Activated CD8-positive, alpha-beta memory T cell treated with anti-CD3 and anti-CD28 coated beads for 4 hours (primary cell): ENCODE results near the gene NT5E.

Source experiments
- DNase-seq, 2 donors: peaks; one replicate each; pipeline ENCODE4 v3.0.0-alpha.2; 2020; ENCODE audit warnings: low read depth in 2 of 2

NT5E gene

GRCh38 chr6:85460154-85460920 is 10.5 kb downstream of the NT5E start:
- DNase-seq, result no peak

GRCh38 chr6:85460921-85461797 is 11.3 kb downstream of the NT5E start:
- DNase-seq, result no peak

- no peak for DNase-seq
Measured at GRCh38 chr6:85461798-85462170, 11.9 kb downstream of the NT5E start.

DNA sequence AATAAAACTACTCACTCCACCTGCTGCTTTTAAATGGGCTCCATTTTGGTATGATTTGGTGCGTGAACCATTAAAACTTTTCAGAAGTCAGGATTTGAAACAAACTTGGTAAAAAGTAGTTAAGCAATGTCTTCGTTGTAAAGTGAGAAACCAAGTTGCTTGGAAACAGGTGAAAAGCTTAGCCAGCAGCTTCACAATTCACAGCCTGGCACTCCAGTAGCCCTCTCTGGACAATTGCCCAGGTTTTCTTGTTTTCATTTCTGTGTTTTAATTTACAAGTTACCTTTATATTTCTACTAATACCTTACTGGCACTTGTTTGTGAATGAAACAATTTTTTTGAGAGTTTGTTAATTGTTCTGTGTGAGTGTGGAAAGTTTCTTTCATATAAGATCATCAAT is 12.8 kb downstream of the NT5E start:
- no peak for DNase-seq

GRCh38 chr6:85463621-85464259 is 13.9 kb downstream of the NT5E start:
- DNase-seq, result no peak

DNA sequence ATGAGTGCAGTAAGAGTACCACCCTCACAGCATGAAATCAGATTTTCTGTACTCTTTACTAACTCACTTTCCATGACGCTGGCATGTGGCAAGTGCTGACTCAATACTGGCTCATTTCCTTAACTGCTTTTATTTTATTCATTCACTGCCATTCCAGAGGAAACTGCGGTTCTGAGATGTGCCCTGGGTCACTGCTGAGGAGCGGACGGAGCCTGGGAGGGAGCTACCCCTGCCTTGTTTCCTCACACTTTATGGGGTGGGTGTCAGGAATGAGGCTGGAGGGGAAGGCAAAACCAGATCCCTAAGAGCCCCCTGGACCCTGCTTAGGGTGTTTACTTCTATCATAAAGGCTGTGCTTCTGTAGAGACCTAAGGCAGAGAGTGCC is 14.4 kb downstream of the NT5E start:
- peak in 1 of 2 donors; percentile 30 for DNase-seq

GRCh38 chr6:85464722-85465150 is 14.9 kb downstream of the NT5E start:
- peak in 1 of 2 donors; percentile 22 for DNase-seq

DNA sequence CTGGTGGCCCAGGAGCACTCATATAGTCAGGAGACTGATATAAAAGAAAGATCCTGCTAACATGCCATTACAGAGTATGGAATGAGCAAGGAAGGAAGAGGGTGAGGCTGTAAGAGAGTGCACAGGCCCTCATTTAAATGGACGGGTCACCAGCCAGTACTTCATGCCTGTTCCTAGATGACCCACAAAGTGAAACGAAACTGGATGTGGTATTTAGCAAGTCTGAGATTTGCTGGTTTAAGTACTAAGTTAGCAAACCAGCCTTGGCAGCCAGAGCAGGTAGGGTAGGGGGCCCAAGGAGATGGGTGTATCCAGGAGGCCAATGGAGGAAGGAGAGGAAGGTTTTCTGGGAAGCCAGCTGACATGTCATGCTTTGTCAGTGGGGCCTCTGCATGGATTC is 15.9 kb downstream of the NT5E start:
- no peak for DNase-seq

DNA sequence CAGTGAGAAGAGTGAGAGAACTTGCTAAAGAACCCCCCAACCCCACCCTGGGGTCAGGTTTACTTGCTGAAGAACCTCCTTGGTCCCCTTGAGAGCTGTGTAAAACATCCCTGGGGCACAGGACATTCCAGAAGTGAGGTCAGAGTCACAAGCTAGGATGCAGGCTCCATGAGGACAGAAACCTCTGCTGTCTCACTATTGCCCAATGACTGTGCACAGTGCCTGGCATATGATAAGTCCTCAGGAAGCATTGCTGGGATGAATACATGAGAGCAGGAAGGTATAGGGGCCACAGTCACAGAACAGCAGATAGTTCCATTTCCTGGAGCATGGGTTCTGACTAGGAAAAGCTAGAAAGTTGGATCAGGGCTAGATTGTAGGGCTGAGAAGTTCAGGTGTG is 18.4 kb downstream of the NT5E start:
- no peak for DNase-seq

DNA sequence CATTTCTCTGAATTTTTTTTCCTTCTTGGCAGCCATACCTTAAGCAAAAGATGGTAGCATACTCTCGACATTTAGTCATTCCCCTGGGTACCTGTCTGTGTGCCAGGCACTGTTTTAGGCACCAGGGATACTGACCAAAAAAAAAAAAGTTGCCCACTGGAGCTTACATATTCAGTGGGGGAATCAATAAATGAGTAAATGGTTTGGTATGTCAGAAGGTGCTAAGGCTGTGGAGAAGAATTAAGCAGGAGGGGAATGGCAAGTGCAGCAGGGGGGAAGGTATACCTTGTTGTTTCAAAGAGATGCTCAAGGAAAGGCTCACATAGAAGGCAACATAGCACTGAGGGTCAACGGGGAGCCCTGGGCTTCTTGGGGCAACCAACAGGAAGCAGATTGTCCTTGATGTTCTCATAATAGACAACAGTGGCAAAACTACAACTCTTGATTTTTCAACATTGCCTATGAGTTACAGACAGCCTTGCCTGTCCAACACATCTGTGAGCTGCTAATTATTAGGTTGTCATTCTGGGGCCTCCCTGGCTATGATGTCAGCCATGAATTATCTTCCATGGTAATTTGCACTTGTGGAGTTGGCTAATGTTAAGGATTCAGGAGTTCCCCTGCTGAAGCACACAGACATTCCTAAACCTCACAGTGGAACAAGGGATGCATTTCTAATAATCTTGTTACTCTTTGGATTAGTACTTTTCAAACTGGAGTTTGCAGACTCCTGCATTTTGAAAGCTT is 19.6 kb downstream of the NT5E start:
- no peak for DNase-seq

DNA sequence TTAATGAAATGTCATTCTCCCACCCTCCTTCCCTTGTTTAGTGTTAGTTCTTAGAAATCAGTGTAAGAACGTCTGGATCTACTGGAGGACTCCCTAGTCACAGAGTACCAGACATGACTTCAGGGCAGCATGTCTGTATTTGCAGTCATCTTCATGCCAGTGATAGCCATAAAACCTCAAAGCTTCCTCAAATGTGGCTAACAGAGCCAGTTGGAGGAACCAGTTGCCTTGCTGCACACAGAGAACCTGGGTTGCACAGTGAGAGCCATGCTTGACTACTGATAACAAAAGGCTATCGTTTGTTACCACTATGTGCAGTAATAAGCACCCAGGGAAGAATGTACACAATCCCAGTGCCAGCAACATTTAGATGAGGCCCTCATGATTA is 20.1 kb downstream of the NT5E start:
- DNase-seq, result no peak

DNA sequence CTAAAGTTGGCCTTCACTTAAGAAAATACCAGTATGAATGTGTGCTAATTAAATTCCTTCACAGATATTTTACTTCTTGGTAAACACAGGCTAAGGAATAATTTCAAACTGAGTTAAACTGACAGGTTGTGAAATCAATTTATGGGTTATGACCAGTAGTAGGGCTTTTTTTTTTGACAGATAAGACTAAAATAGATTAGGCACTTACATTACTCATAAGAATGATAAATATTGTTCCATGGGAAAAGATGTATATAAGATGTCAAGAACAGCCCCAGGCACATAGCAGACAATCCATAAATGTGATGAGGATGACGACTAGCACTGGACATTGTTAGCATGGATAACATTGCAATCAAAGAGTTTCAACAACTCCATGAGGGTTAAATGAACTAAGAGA is 22.9 kb downstream of the NT5E start:
- DNase-seq, result no peak

- DNase-seq, result no peak
Measured at GRCh38 chr6:85473748-85474147, 23.9 kb downstream of the NT5E start.

GRCh38 chr6:85476532-85476931 is 26.6 kb downstream of the NT5E start:
- DNase-seq, result no peak

DNA sequence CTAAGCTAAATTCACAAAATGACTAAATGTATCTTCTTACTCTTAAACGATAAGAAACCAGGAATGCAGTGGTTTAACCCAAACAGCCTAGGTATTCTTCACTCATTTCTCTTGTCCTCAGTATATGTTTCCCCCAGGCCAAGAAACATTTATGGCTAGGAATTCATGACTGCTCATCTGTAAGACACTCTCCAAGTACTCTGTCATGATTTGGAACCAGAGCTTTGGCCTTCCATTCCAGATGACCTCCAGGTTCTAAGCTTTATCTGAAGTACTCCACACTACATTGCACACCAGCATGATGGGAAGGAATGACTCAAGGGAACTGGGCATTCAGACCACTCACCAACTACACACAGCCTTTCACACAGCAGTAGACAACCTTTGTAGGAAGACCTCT is 29.3 kb downstream of the NT5E start:
- no peak for DNase-seq

- DNase-seq, result no peak
Measured at GRCh38 chr6:85482206-85482904, 32.5 kb downstream of the NT5E start.

GRCh38 chr6:85482905-85483700 is 33.2 kb downstream of the NT5E start:
- DNase-seq, result peak; percentile 66 to 71

DNA sequence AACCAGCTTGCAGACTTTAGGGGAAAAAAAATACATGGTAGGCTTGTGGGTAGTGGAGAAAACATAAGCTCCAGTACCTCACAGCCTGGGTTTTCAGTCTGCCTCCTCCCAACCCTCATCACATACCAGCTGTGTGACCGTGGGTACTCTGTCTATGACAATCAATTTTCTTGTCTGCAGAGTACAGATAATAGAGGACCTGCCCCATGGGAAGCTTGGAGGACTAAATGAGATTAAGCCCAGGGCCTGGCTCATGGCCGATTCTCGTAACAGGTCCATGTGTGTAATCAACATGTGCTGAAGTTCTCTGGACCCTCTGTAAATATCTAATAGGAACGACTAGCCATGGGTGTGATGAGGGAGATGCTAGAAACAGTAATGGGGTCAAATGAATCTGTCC is 34.0 kb downstream of the NT5E start:
- no peak for DNase-seq

GRCh38 chr6:85484948-85485347 is 35.1 kb downstream of the NT5E start:
- DNase-seq, result no peak

DNA sequence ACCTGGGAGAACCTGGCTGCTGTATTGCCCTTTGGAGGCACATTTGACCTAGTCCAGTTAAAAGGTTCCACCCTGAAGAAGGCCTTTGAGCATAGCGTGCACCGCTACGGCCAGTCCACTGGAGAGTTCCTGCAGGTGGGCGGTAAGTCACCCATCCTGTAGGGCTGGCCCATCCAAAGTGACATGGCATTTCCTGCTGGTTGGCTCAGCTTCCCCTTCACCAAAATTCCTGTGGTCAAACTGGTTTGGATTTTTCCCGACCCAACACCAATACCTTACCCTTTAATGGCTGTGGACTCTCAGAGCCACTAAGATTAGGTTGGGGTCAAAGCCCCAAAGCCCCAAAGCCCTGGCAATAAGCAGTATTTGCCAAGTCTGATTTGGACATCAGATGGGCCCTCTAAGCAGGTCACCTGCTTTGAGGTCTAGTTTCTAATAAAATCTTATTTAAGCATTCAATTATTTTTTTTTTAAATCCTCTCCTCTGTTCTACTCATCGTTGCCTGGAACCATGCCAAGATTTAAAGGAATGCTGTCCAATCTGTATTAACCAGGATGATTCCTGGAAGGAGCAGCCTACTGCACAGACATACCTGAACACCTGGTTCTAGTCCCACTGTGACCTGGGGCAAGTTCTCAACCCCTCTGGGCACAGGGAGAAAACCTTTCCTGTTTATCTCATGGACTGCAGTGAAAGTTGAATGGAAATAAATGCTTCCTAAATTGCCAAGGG is 40.8 kb downstream of the NT5E start:
- DNase-seq, result no peak
